ENCODE results near the gene PAN3. TPM values are rescaled to one million over a fixed set of nuclear protein-coding genes. Genes with fewer than 3 reads are reported as not detected.

Gene PAN3
- total RNA-seq, 2 experiments from 2014 or later: 37.7 to 40.1 TPM

DNA sequence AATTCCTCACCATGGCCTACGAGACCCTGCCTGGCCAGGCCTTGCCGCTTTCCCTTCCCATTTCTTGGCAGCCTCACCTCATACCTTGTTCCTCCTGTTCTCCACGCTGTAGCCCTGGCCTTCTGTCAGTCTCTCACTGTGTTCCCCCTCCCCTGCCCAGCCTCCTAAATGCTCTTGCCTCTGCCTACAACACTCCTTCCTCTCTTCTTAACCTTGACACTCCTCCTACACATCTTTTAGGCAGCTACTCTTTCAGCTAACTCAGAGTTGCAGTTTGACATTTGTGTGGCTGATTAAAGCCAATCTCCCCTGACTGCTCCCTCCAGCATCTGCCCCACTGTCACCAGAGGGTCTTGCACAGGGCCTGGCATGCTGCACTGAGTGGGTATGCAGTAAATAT lies 205.8 kb downstream of the PAN3 start:
- H3K36me3 Mint-ChIP-seq (ENCODE audit: low read depth): no peaks in the 10 kb centered on the region
- no peaks in the 10 kb centered on the region for H3K9me3 Mint-ChIP-seq
- CTCF ChIA-PET: interaction anchor here (0.5 kb wide), 1 partner anchor 278 kb away, joined by 3 read pairs; no protein-coding TSS in a partner anchor
- H3K4me1 Mint-ChIP-seq: peaks cover 16% of the 10 kb centered on the region
- H3K27ac Mint-ChIP-seq: no peak overlapping the region
- no peak for DNase-seq
- POLR2A ChIA-PET: no interaction called here
- peaks cover 8% of the 10 kb centered on the region for H3K27me3 Mint-ChIP-seq
- H3K4me3 Mint-ChIP-seq: no peak overlapping the region

Other genes starting within 250 kb of the PAN3 start
- not detected for gene PDX1, start 218.5 kb upstream of the PAN3 start, total RNA-seq
- gene CDX2, start 169.2 kb upstream of the PAN3 start, total RNA-seq: not detected
- gene URAD, start 149.9 kb upstream of the PAN3 start, total RNA-seq: not detected
- gene FLT3, start 38.0 kb upstream of the PAN3 start, total RNA-seq: not detected

Measured in activated CD4-positive, alpha-beta memory T cell treated with anti-CD3 and anti-CD28 coated beads, Interleukin-2, amount 10 ng/mL, durations not matched to agents 7 days and 5 days (primary cell).